Sigmoid colon (tissue), 7 donors: ENCODE results near the gene STXBP5. TPM values are rescaled to one million over a fixed set of nuclear protein-coding genes. Genes with fewer than 3 reads are reported as not detected.

Experiments
- DNase-seq: peaks from one replicate; pipeline ENCODE4 v3.0.0-alpha.2; 2019
- H3K27ac ChIP-seq, 4 donors: fragments of 200-600 bp; sonication (generic); one replicate each; pipeline ENCODE4 v1.5.1; 2016 to 2019; ENCODE audit warnings: mild to moderate bottlenecking in 1 of 4
- H3K27me3 ChIP-seq, 3 donors: fragments of 200-600 bp; sonication (generic); one replicate each; pipeline ENCODE4 v1.5.1; 2019; ENCODE audit warnings: mild to moderate bottlenecking in 1 of 3
- H3K36me3 ChIP-seq, 4 donors: fragments of 200-600 bp; sonication (generic); one replicate each; pipeline ENCODE4 v1.5.1; 2016 to 2019
- H3K4me1 ChIP-seq, 4 donors: fragments of 200-600 bp; sonication (generic); one replicate each; pipeline ENCODE4 v1.5.1; 2017 to 2019
- H3K4me3 ChIP-seq, 4 donors: fragments of 200-600 bp; sonication (generic); one replicate each; pipeline ENCODE4 v1.5.1; 2017 to 2019; ENCODE audit warnings: mild to moderate bottlenecking in 2 of 4, moderate library complexity in 1 of 4
- H3K9me3 ChIP-seq, 4 donors: fragments of 200-600 bp in 3 of 4; sonication (generic) in 3 of 4; one replicate each; pipeline versions ENCODE4 v1.5.1 to v1.6.1; 2013 to 2019
- CTCF ChIP-seq, 4 experiments: fragments of 450-650 bp in 3 of 4; fragments of 200-600 bp in 1 of 4; IDR thresholded peaks; one replicate each; pipeline ENCODE4 v1.5.1; 2016 to 2019; ENCODE audit warnings: antibody characterized with exemption in 4 of 4, mild to moderate bottlenecking in 3 of 4, moderate library complexity in 2 of 4
- EP300 ChIP-seq, 4 donors: sonication (generic); formaldehyde crosslinking; IDR thresholded peaks; one replicate each; pipeline ENCODE4 v1.6.1; 2017; ENCODE audit warnings: antibody characterized with exemption in 4 of 4
- POLR2A ChIP-seq, 2 donors: fragments of 450-650 bp; IDR thresholded peaks; one replicate each; pipeline ENCODE4 v1.6.1; 2016; ENCODE audit warnings: antibody characterized with exemption in 2 of 2, mild to moderate bottlenecking in 2 of 2, moderate library complexity in 2 of 2
- POLR2AphosphoS5 ChIP-seq, 4 donors: sonication (generic); formaldehyde crosslinking; IDR thresholded peaks; one replicate each; pipeline ENCODE4 v1.6.1; 2017; ENCODE audit warnings: antibody characterized with exemption in 4 of 4
- WGBS, 2 donors: extraction: QIAGEN DNeasy Blood & Tissue Kit; methylation state at CpG; one replicate each; pipeline ENCODE4 v1.1.7; 2013; 5-methylcytosine and 5-hydroxymethylcytosine counted together
- intact Hi-C: fragments of 100-400 bp; cut with DNase I; formaldehyde crosslinking; loops from one replicate; pipeline ENCODE4 v1.15.1; 2023
- polyA plus RNA-seq, 3 donors: library from polyadenylated mRNA; stranded (reverse); fragments of 200-250 nt; gene quantifications; one replicate each; pipeline ENCODE4 v1.2.3, GENCODE V29; 2013
- total RNA-seq, 4 donors: library from RNA; depleted of rRNA; stranded (reverse); fragments of >200 nt; gene quantifications; one replicate each; pipeline ENCODE4 v1.1.0, GENCODE V29; 2016
- donor health status: healthy with polysubstance abuse.
- donor health status: Bipolar disorder and iron deficiency.
- donor health status: healthy.

STXBP5 gene
- total and polyA plus RNA-seq, 7 donors = 16.0 to 34.3 (median 24.2) TPM

- H3K4me3 ChIP-seq = no peak overlapping the region
- no peaks in the 10 kb centered on the region for H3K9me3 ChIP-seq
- 93 to 99% methylated on average over 1 of the region's 1 CpG for WGBS, 2 donors
- no peak for DNase-seq
- no peak for TF ChIP-seq POLR2A (IDR thresholded peaks at IDR 0.05)
- no peak for TF ChIP-seq POLR2AphosphoS5 (IDR thresholded peaks at IDR 0.05)
- TF ChIP-seq CTCF (IDR thresholded peaks at IDR 0.05) = no peak
- TF ChIP-seq EP300 (IDR thresholded peaks at IDR 0.05) = no peak
- intact Hi-C loops = loop anchor here (5.0 to 10.0 kb wide), 4 partner anchors 82 to 1466 kb away; partner anchors contain the start of gene EPM2A
- no peaks in the 10 kb centered on the region for H3K36me3 ChIP-seq
- H3K27ac ChIP-seq = no peak overlapping the region
- H3K4me1 ChIP-seq = peaks cover 0 to 9% (median 4%) of the 10 kb centered on the region in 4 donors
- H3K27me3 ChIP-seq = no peaks in the 10 kb centered on the region
These were observed 3.5 kb upstream of the STXBP5 start for GRCh38 chr6:147200711-147201110.

- WGBS, 2 donors = 7 to 16% methylated on average over 16 of the region's 16 CpGs
- intact Hi-C loops = loop anchor here (5.0 to 10.0 kb wide), 4 partner anchors 80 to 1467 kb away; partner anchors contain the start of gene EPM2A
- H3K27ac ChIP-seq = peak overlapping the region; percentile 39 to 98 (median 94)
- H3K9me3 ChIP-seq = no peaks in the 10 kb centered on the region
- TF ChIP-seq POLR2A (IDR thresholded peaks at IDR 0.05) (no peak), POLR2AphosphoS5 (IDR thresholded peaks at IDR 0.05) (no peak), EP300 (IDR thresholded peaks at IDR 0.05) (no peak), CTCF (IDR thresholded peaks at IDR 0.05) (no peak)
- H3K36me3 ChIP-seq = no peaks in the 10 kb centered on the region
- H3K27me3 ChIP-seq = no peaks in the 10 kb centered on the region
- no peak for DNase-seq
- peaks cover 0 to 21% (median 9%) of the 10 kb centered on the region in 4 donors for H3K4me1 ChIP-seq
- peak overlapping the region; percentile 54 to 91 (median 86) for H3K4me3 ChIP-seq
These were observed 2.2 kb upstream of the STXBP5 start for GRCh38 chr6:147201885-147202515.

- DNase-seq = peak; percentile 94
- H3K36me3 ChIP-seq = no peaks in the 10 kb centered on the region
- TF ChIP-seq POLR2A (IDR thresholded peaks at IDR 0.05) (peak; percentile 54 to 81), POLR2AphosphoS5 (IDR thresholded peaks at IDR 0.05) (peak; percentile 73 to 92 (median 80)), EP300 (IDR thresholded peaks at IDR 0.05) (no peak)
- peaks cover 0 to 26% (median 13%) of the 10 kb centered on the region in 4 donors for H3K4me1 ChIP-seq
- H3K27ac ChIP-seq = peak overlapping the region; percentile 93 to 98 (median 96)
- no peaks in the 10 kb centered on the region for H3K9me3 ChIP-seq
- intact Hi-C loops = loop anchor here (5.0 to 10.0 kb wide), 4 partner anchors 80 to 1468 kb away; partner anchors contain the start of gene EPM2A
- WGBS, 2 donors = 0% methylated on average over 40 of the region's 40 CpGs
- peak overlapping the region; percentile 54 to 91 (median 86) for H3K4me3 ChIP-seq
- no peaks in the 10 kb centered on the region for H3K27me3 ChIP-seq
These were observed 1.5 kb upstream of the STXBP5 start for GRCh38 chr6:147202516-147203310.

- intact Hi-C loops = loop anchor here (5.0 to 10.0 kb wide), 4 partner anchors 79 to 1469 kb away; partner anchors contain the start of gene EPM2A
- Histone ChIP-seq H3K27me3 (no peaks in the 10 kb centered on the region), H3K36me3 (no peaks in the 10 kb centered on the region), H3K9me3 (no peaks in the 10 kb centered on the region), H3K4me3 (peak overlapping the region; percentile 54 to 91 (median 86)), H3K4me1 (peaks cover 0 to 33% (median 18%) of the 10 kb centered on the region in 4 donors), H3K27ac (peak overlapping the region; percentile 93 to 98 (median 96))
- DNase-seq = peak; percentile 82
- TF ChIP-seq POLR2AphosphoS5 (IDR thresholded peaks at IDR 0.05) (peak in 3 of 4 donors; percentile 57 to 65 (median 60)), EP300 (IDR thresholded peaks at IDR 0.05) (no peak)
- 0 to 1% methylated on average over 74 of the region's 74 CpGs for WGBS, 2 donors
These were observed 732 bp upstream of the STXBP5 start for GRCh38 chr6:147203311-147204059.

GRCh38 chr6:147204843-147205311, 660 bp downstream of the STXBP5 start:
- no peaks in the 10 kb centered on the region for H3K36me3 ChIP-seq
- intact Hi-C loops = loop anchor here (5.0 to 10.0 kb wide), 4 partner anchors 77 to 1470 kb away; partner anchors contain the start of gene EPM2A
- H3K4me1 ChIP-seq = peaks cover 0 to 33% (median 18%) of the 10 kb centered on the region in 4 donors
- peak overlapping the region; percentile 93 to 98 (median 96) for H3K27ac ChIP-seq
- no peak for DNase-seq
- TF ChIP-seq POLR2A (IDR thresholded peaks at IDR 0.05) (no peak), POLR2AphosphoS5 (IDR thresholded peaks at IDR 0.05) (no peak), EP300 (IDR thresholded peaks at IDR 0.05) (no peak)
- WGBS, 2 donors = 2 to 7% methylated on average over 11 of the region's 11 CpGs
- no peaks in the 10 kb centered on the region for H3K27me3 ChIP-seq
- no peaks in the 10 kb centered on the region for H3K9me3 ChIP-seq
- H3K4me3 ChIP-seq = peak overlapping the region; percentile 66 to 91 (median 86)
